ENCODE results near the gene VAPB. TPM values are rescaled to one million over a fixed set of nuclear protein-coding genes. Genes with fewer than 3 reads are reported as not detected.
A peak's percentile ranks its signal among the peaks of the same experiment; 100 is the strongest.
"Not testable (repeated sequence)": the region's sequence is repeated elsewhere in the genome, so short reads cannot be mapped to it uniquely, and the experiment has no call there.

VAPB gene
- polyA plus RNA-seq, 3 donors = 8.5 to 14.3 (median 10.1) TPM

DNA sequence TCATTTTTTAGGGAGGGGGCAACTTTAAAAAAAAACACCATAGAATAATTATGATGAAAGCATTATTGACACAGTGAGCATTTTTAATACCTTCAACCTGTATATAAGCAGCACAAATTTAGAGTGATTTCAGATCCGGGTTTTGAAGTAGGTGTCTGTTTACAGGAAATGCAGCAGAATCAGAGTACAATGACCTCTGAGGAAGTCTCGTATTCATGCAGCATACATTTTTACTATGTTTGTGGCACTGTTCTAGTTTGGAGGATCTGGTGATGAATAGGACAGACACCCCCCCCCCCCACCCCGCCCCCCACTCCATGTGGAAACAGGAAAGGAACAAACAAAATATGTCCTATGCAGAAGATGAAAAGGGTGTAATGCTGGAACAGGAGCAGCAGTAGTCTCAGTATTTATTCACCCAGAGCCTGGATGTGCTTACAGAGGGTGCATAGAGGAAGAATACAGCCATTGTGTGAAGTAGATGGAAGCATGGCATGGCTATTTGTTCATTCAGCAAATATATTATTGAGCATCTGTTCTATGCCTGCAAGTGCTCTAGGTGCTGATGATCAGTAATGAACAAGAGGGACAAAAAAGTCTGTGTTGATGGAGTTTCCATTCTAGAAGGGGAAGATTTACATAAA lies 19.7 kb downstream of the VAPB start:
- Histone ChIP-seq H3K27ac (ENCODE audit: low read depth in 1 of 2, low read length in 2 of 2) (peak overlapping the region in 1 of 2 donors; percentile 49), H3K79me2 (ENCODE audit: insufficient read depth, low read length) (peaks cover 93% of the 10 kb centered on the region), H3K9me3 (replicated peaks in 1 of 2; ENCODE audit: control insufficient read depth in 1 of 2, insufficient read depth in 1 of 2, low read length in 2 of 2) (no peaks in the 10 kb centered on the region), H4K20me1 (ENCODE audit: insufficient read depth, low read length) (peaks cover 82% of the 10 kb centered on the region), H3K4me1 (ENCODE audit: control insufficient read depth in 1 of 2, insufficient read depth in 2 of 2, low read length in 2 of 2) (peaks cover 7 to 17% of the 10 kb centered on the region in 2 donors), H3K4me2 (replicated peaks; ENCODE audit: extremely low read depth, low read length, poor library complexity, severe bottlenecking) (no peak overlapping the region), H2AFZ (ENCODE audit: insufficient read depth, low read depth, low read length, poor library complexity, severe bottlenecking) (no peak overlapping the region), H3K4me3 (replicated peaks in 1 of 3; ENCODE audit: low read depth in 2 of 3, low read length in 3 of 3) (no peak overlapping the region), H3K36me3 (replicated peaks in 1 of 2; ENCODE audit: control insufficient read depth in 1 of 2, insufficient read depth in 2 of 2, low read length in 2 of 2) (no peaks in the 10 kb centered on the region), H3K27me3 (ENCODE audit: control insufficient read depth in 2 of 2, insufficient read depth in 2 of 2, low read length in 2 of 2) (no peaks in the 10 kb centered on the region), H3K9ac (ENCODE audit: insufficient read depth, low read length, poor library complexity, severe bottlenecking) (no peak overlapping the region)
- H3K27me3 Mint-ChIP-seq (ENCODE audit: low read depth in 3 of 3) = peaks cover 0 to 2% (median 0%) of the 10 kb centered on the region in 3 donors
- H3K36me3 Mint-ChIP-seq = no peaks in the 10 kb centered on the region
- intact Hi-C loops (cut with micrococcal nuclease) = no loop called here
- H3K4me1 Mint-ChIP-seq = peaks cover 22% of the 10 kb centered on the region
- peaks cover 0 to 6% (median 0%) of the 10 kb centered on the region in 7 donors for H3K9me3 Mint-ChIP-seq
- TF ChIP-seq CTCF (IDR thresholded peaks at IDR 0.05) = no peak
- peak overlapping the region in 3 of 7 donors; percentile 6 to 45 (median 18) for H3K27ac Mint-ChIP-seq
- WGBS (ENCODE audit: insufficient coverage) = no CpG with 5 or more reads among the region's 3 CpGs
- DNase-seq = no peak
- H3K4me3 Mint-ChIP-seq = no peak overlapping the region

GRCh38 chr20:58414216-58414615 lies 25.2 kb downstream of the VAPB start:
- Mint-ChIP-seq H3K4me1 (peaks cover 13% of the 10 kb centered on the region), H3K36me3 (peaks cover 19 to 22% of the 10 kb centered on the region in 2 donors)
- H3K4me1 ChIP-seq (ENCODE audit: control insufficient read depth in 1 of 2, insufficient read depth in 2 of 2, low read length in 2 of 2); H3K4me3 ChIP-seq (replicated peaks in 1 of 3; ENCODE audit: low read depth in 2 of 3, low read length in 3 of 3); H3K9me3 ChIP-seq (replicated peaks in 1 of 2; ENCODE audit: control insufficient read depth in 1 of 2, insufficient read depth in 1 of 2, low read length in 2 of 2); H3K4me3 Mint-ChIP-seq; H3K27me3 ChIP-seq (ENCODE audit: control insufficient read depth in 2 of 2, insufficient read depth in 2 of 2, low read length in 2 of 2); H2AFZ ChIP-seq (ENCODE audit: insufficient read depth, low read depth, low read length, poor library complexity, severe bottlenecking); H3K27ac Mint-ChIP-seq; H3K9me3 Mint-ChIP-seq; H3K27me3 Mint-ChIP-seq (ENCODE audit: low read depth in 3 of 3); DNase-seq; intact Hi-C loops (cut with micrococcal nuclease); H3K27ac ChIP-seq (ENCODE audit: low read depth in 1 of 2, low read length in 2 of 2); H3K9ac ChIP-seq (ENCODE audit: insufficient read depth, low read length, poor library complexity, severe bottlenecking); H3K4me2 ChIP-seq (replicated peaks; ENCODE audit: extremely low read depth, low read length, poor library complexity, severe bottlenecking): not testable (repeated sequence)
- H3K79me2 ChIP-seq (ENCODE audit: insufficient read depth, low read length) = peaks cover 74% of the 10 kb centered on the region
- peaks cover 10 to 15% of the 10 kb centered on the region in 2 donors for H3K36me3 ChIP-seq (replicated peaks in 1 of 2; ENCODE audit: control insufficient read depth in 1 of 2, insufficient read depth in 2 of 2, low read length in 2 of 2)
- H4K20me1 ChIP-seq (ENCODE audit: insufficient read depth, low read length) = peaks cover 68% of the 10 kb centered on the region
- 100% methylated on average over 2 of the region's 35 CpGs for WGBS (ENCODE audit: insufficient coverage)

DNA sequence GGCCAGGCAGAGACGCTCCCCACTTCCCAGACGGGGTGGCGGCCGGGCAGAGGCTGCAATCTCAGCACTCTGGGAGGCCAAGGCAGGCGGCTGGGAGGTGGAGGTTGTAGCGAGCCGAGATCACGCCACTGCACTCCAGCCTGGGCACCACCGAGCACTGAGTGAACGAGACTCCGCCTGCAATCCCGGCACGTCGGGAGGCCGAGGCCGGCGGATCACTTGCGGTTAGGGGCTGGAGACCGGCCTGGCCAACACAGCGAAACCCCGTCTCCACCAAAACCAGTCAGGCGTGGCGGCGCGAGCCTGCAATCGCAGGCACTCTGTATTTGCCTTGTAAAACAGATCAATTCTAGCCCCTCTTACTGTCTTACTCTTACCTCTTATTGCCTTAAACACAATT lies 25.8 kb downstream of the VAPB start:
- H3K27me3 Mint-ChIP-seq (ENCODE audit: low read depth in 3 of 3); intact Hi-C loops (cut with micrococcal nuclease); H3K4me3 ChIP-seq (replicated peaks in 1 of 3; ENCODE audit: low read depth in 2 of 3, low read length in 3 of 3); H2AFZ ChIP-seq (ENCODE audit: insufficient read depth, low read depth, low read length, poor library complexity, severe bottlenecking); H3K4me1 Mint-ChIP-seq; DNase-seq; H3K9me3 Mint-ChIP-seq; H3K9me3 ChIP-seq (replicated peaks in 1 of 2; ENCODE audit: control insufficient read depth in 1 of 2, insufficient read depth in 1 of 2, low read length in 2 of 2); H3K4me1 ChIP-seq (ENCODE audit: control insufficient read depth in 1 of 2, insufficient read depth in 2 of 2, low read length in 2 of 2); H3K27me3 ChIP-seq (ENCODE audit: control insufficient read depth in 2 of 2, insufficient read depth in 2 of 2, low read length in 2 of 2); H3K9ac ChIP-seq (ENCODE audit: insufficient read depth, low read length, poor library complexity, severe bottlenecking); H3K4me3 Mint-ChIP-seq; H3K4me2 ChIP-seq (replicated peaks; ENCODE audit: extremely low read depth, low read length, poor library complexity, severe bottlenecking): not testable (repeated sequence)
- Mint-ChIP-seq H3K27ac (peak overlapping the region in 1 of 7 donors; percentile 23), H3K36me3 (peaks cover 24 to 28% of the 10 kb centered on the region in 2 donors)
- peaks cover 15 to 21% of the 10 kb centered on the region in 2 donors for H3K36me3 ChIP-seq (replicated peaks in 1 of 2; ENCODE audit: control insufficient read depth in 1 of 2, insufficient read depth in 2 of 2, low read length in 2 of 2)
- WGBS (ENCODE audit: insufficient coverage) = no CpG with 5 or more reads among the region's 26 CpGs
- peaks cover 68% of the 10 kb centered on the region for H3K79me2 ChIP-seq (ENCODE audit: insufficient read depth, low read length)
- H3K27ac ChIP-seq (ENCODE audit: low read depth in 1 of 2, low read length in 2 of 2) = peak overlapping the region in 1 of 2 donors; percentile 15
- peaks cover 68% of the 10 kb centered on the region for H4K20me1 ChIP-seq (ENCODE audit: insufficient read depth, low read length)

Measured in CD14-positive monocyte (primary cell).